Measurements from ENCODE around the gene SIGLEC5.

DNA sequence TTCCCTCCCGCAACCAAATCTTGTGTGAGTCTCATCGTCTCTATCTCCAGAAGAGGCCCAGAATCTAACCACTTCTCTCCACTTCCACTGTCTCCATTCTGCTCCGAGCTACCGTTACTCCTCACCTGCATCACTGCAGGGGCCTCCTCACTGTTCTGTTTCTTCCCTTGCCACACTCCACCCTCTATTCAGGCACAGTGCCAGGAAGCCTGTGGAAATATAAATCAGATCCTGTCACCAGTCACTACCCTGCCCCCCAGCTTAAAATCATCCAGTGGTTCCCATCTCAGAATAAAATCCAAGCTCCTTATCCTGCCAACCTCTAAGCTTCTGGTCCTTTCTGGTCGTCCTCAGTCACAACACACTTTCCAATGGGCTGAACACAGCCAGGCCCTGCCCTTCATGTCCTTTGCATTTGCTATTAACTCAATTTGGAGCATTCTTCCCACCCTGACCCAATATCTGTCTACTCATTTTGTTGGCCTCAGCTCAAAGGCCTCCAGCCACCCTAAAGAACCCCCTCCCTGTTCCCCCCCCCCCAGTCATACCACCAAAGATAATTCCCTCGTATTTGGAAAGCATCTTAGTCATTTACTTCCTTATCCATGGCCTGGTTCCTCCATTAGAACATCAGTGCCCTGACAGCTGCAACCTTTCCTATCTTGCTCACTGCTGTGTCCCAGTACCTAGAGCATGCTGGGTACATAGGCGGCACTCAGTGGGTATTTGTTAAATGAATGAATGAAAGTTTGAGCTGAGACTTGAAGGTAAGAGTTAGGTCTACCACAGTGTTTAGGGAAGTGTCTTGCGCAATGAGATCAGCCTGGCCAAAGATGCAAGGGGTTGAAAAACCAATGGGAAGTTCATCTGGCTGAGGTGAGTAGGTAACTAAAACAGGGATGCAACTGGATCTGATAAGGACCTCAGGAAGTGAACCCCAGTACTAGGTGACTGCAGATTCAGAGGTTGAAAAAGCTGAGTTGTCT, 34.7 kb downstream of the SIGLEC5 start:
- no peak for TF ChIP-seq GATA2 (IDR thresholded peaks at IDR 0.05; ENCODE audit: insufficient read depth, insufficient read length, low read depth, low read length)
- TF ChIP-seq POLR2A (IDR thresholded peaks at IDR 0.05; ENCODE audit: low read depth, low read length): no peak
- TF ChIP-seq, protein P1, sequence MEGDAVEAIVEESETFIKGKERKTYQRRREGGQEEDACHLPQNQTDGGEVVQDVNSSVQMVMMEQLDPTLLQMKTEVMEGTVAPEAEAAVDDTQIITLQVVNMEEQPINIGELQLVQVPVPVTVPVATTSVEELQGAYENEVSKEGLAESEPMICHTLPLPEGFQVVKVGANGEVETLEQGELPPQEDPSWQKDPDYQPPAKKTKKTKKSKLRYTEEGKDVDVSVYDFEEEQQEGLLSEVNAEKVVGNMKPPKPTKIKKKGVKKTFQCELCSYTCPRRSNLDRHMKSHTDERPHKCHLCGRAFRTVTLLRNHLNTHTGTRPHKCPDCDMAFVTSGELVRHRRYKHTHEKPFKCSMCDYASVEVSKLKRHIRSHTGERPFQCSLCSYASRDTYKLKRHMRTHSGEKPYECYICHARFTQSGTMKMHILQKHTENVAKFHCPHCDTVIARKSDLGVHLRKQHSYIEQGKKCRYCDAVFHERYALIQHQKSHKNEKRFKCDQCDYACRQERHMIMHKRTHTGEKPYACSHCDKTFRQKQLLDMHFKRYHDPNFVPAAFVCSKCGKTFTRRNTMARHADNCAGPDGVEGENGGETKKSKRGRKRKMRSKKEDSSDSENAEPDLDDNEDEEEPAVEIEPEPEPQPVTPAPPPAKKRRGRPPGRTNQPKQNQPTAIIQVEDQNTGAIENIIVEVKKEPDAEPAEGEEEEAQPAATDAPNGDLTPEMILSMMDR (IDR thresholded peaks at IDR 0.05; ENCODE audit: extremely low read depth in 1 of 2, insufficient read depth in 1 of 2, low read depth in 1 of 2, low read length in 2 of 2): no peak
- TF ChIP-seq MYC (IDR thresholded peaks at IDR 0.05; ENCODE audit: low read depth, low read length): no peak
- no peak for TF ChIP-seq POLR2AphosphoS5 (IDR thresholded peaks at IDR 0.05; ENCODE audit: insufficient read depth, low read depth, low read length)
- no peak for TF ChIP-seq EZH2 (IDR thresholded peaks at IDR 0.05; ENCODE audit: borderline replicate concordance, low read depth, low read length, severe bottlenecking)
- TF ChIP-seq, protein P2, sequence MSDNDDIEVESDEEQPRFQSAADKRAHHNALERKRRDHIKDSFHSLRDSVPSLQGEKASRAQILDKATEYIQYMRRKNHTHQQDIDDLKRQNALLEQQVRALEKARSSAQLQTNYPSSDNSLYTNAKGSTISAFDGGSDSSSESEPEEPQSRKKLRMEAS (IDR thresholded peaks at IDR 0.05; ENCODE audit: insufficient read depth, insufficient read length): no peak
- no peak for TF ChIP-seq FOS (IDR thresholded peaks at IDR 0.05; ENCODE audit: borderline replicate concordance, insufficient read depth, low read length)
- TF ChIP-seq JUN (IDR thresholded peaks at IDR 0.05; ENCODE audit: borderline replicate concordance, insufficient read depth, insufficient read length, low read depth): no peak
